Left ventricle myocardium superior (tissue), 1 donor: ENCODE measurements around the gene CCDC88C. TPM values are rescaled to one million over a fixed set of nuclear protein-coding genes. Genes with fewer than 3 reads are reported as not detected.

Source experiments
- ATAC-seq: fragments of 200-7000 bp; cut with Tn5 transposase; one replicate; pipeline ENCODE4 v1.9.1; 2020; ENCODE audit warnings: mild to moderate bottlenecking, moderate library complexity
- DNase-seq: peaks from one replicate; pipeline ENCODE4 v3.0.0-alpha.2; 2020
- intact Hi-C: fragments of 100-400 bp; cut with micrococcal nuclease; formaldehyde crosslinking; loops from one replicate; pipeline ENCODE4 v1.11.0; 2022
- total RNA-seq: library from RNA; stranded (reverse); fragmentation: NEBNext Ultra II Directional; extraction: Animal tissue kit (Norgen Biotek cat#: 25700); gene quantifications from one replicate; pipeline ENCODE4 v1.2.1, GENCODE V29; 2021
- donor health status: DM: no; HTN: yes; CAD: no; lungs with severe emphysema.

CCDC88C gene
- total RNA-seq, 1 donor from 2014 or later: 3.2 TPM

- ATAC-seq: no peak
- DNase-seq: no peak
- intact Hi-C loops: no loop called here
Observed at GRCh38 chr14:91372671-91373495, 44.7 kb downstream of the CCDC88C start.

- intact Hi-C loops: no loop called here
- ATAC-seq (no peak), DNase-seq (no peak)
Observed at GRCh38 chr14:91371990-91372375, 45.6 kb downstream of the CCDC88C start.

GRCh38 chr14:91371011-91371989 is 46.3 kb downstream of the CCDC88C start:
- intact Hi-C loops: no loop called here
- DNase-seq: no peak
- no peak for ATAC-seq

- intact Hi-C loops: no loop called here
- DNase-seq (no peak), ATAC-seq (no peak)
Observed at GRCh38 chr14:91369628-91370445, 47.8 kb downstream of the CCDC88C start.

- ATAC-seq (no peak), DNase-seq (no peak)
- intact Hi-C loops: no loop called here
Observed at GRCh38 chr14:91368776-91369416, 48.7 kb downstream of the CCDC88C start.

GRCh38 chr14:91367173-91368171 is 50.1 kb downstream of the CCDC88C start:
- ATAC-seq: no peak
- DNase-seq: no peak
- intact Hi-C loops: no loop called here

- DNase-seq (no peak), ATAC-seq (no peak)
- intact Hi-C loops: no loop called here
Observed at GRCh38 chr14:91366749-91367148, 50.9 kb downstream of the CCDC88C start.

- DNase-seq (no peak), ATAC-seq (no peak)
- intact Hi-C loops: no loop called here
Observed at GRCh38 chr14:91365552-91365951, 52.1 kb downstream of the CCDC88C start.

- ATAC-seq (no peak), DNase-seq (no peak)
- intact Hi-C loops: no loop called here
Observed at GRCh38 chr14:91364524-91365270, 52.9 kb downstream of the CCDC88C start.

- DNase-seq (no peak), ATAC-seq (peak; percentile 52)
- intact Hi-C loops: no loop called here
Observed at GRCh38 chr14:91363776-91364523, 53.7 kb downstream of the CCDC88C start.

GRCh38 chr14:91361233-91361811 is 56.3 kb downstream of the CCDC88C start:
- DNase-seq: no peak
- ATAC-seq: peak; percentile 32
- intact Hi-C loops: no loop called here

- ATAC-seq: no peak
- DNase-seq: no peak
- intact Hi-C loops: no loop called here
Observed at GRCh38 chr14:91360490-91361232, 57.0 kb downstream of the CCDC88C start.

GRCh38 chr14:91358654-91359220 is 58.9 kb downstream of the CCDC88C start:
- intact Hi-C loops: no loop called here
- DNase-seq: no peak
- no peak for ATAC-seq

GRCh38 chr14:91358025-91358319 is 59.6 kb downstream of the CCDC88C start:
- intact Hi-C loops: no loop called here
- no peak for DNase-seq
- no peak for ATAC-seq
